ENCODE data around the gene CLMP.

GRCh38 chr11:123196060-123196714 is 1.1 kb upstream of the CLMP start:
- TF ChIP-seq YY1 (IDR thresholded peaks at IDR 0.05; ENCODE audit: low read depth) (no peak), REST (IDR thresholded peaks at IDR 0.05; ENCODE audit: low read depth) (no peak), EP300 (IDR thresholded peaks at IDR 0.05; ENCODE audit: borderline replicate concordance) (no peak), CEBPB (IDR thresholded peaks at IDR 0.05) (no peak), FOXM1 (IDR thresholded peaks at IDR 0.05; ENCODE audit: borderline replicate concordance, low read depth) (no peak), EGR1 (IDR thresholded peaks at IDR 0.05) (no peak)
